Measurements from ENCODE around the gene COX8A. TPM values are rescaled to one million over a fixed set of nuclear protein-coding genes. Genes with fewer than 3 reads are reported as not detected.

Gene COX8A
- total and polyA plus RNA-seq, 2 of the 8 experiments (the other 6 are each of a cell fraction or from before 2014, with no cell fraction given): 365 to 1,720 TPM

DNA sequence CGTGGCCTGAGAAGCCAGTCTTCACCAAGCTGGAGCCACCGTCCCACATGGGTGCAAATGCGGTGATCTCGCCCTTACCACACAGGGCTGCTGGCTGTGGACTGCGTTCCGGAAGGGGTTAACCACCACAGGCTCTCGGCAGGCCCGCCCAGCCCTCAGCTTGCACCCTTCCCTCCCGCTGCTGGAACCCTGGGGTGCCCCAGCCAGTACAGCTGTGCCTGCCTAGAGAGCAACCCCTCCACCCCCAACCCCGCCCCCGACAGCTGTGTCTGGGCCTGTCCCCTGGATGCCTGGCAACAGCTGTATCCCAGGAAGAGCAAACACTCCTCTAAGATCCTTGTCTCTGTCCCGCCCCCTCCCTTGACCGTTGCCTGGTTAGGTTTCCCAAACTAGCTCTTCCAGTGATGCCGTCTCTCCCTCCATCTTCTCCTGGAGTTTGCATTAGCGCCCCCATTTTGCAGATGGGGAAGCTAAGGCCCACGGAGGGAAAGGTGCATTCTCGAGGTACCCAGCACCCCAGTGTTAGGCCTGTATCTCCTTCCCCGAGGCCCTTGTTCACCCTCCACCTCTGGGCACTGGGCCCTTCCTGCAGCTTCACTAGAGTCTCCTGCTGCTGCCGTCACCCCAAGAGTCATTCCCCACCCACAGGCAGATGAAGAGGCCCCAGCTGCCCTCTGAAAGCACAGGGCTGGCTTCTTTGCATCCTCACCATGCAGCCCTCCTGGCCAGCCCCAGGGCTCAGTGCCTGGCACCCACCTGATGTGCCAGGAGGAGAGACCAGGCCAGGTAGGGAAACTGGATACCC is 12.6 kb upstream of the COX8A start:
- H3K23ac ChIP-seq (ENCODE audit: insufficient read length): no peak overlapping the region
- peaks cover 0 to 10% (median 0%) of the 10 kb centered on the region in 4 experiments; a peak in 2 of 7 replicates for H3K27me3 ChIP-seq (replicated peaks in 1 of 4; ENCODE audit: control insufficient read depth in 3 of 4, extremely low read depth in 1 of 4, insufficient read depth in 3 of 4, low read length in 3 of 4)
- ChIA-PET POLR2A (ENCODE audit: partially characterized antibody) (interaction anchor here (0.7 to 5.4 kb wide), 12 partner anchors 9 to 223 kb away, joined by 3 to 31 read pairs (median 5); partner anchors contain the start of genes COX8A and RCOR2), CTCF (ENCODE audit: partially characterized antibody) (interaction anchor here (0.6 to 3.3 kb wide), 14 partner anchors 9 to 187 kb away, joined by 3 to 15 read pairs (median 4); partner anchors contain the start of gene COX8A)
- H3K56ac ChIP-seq (replicated peaks; ENCODE audit: insufficient read length, low read depth, low read length): no peak overlapping the region
- no peak overlapping the region for H3K14ac ChIP-seq (ENCODE audit: insufficient read length)
- no peak for DNase-seq (ENCODE audit: low read depth in 1 of 2, low spot score in 2 of 2)
- H3K4me3 ChIP-seq (ENCODE audit: extremely low read depth in 1 of 4, insufficient read depth in 2 of 4, low read depth in 3 of 4, low read length in 4 of 4): no peak overlapping the region
- H2AFZ ChIP-seq (ENCODE audit: low read length): no peak overlapping the region
- no peak overlapping the region for H3K9ac ChIP-seq (replicated peaks in 1 of 4; ENCODE audit: extremely low read depth in 1 of 4, low read depth in 3 of 4, low read length in 3 of 4)
- H3K36me3 ChIP-seq (ENCODE audit: control insufficient read depth in 2 of 4, insufficient read depth in 4 of 4, low read length in 3 of 4): no peaks in the 10 kb centered on the region
- H4K5ac ChIP-seq (ENCODE audit: insufficient read length, low read depth, low read length): no peak overlapping the region
- H2BK20ac ChIP-seq (ENCODE audit: low read length): no peak overlapping the region
- no peaks in the 10 kb centered on the region for H3K9me3 ChIP-seq (ENCODE audit: insufficient read depth in 2 of 2, low read depth in 1 of 2, low read length in 1 of 2)
- no peak overlapping the region for H3K27ac ChIP-seq (ENCODE audit: low read depth, low read length)
- no peak overlapping the region for H3K4ac ChIP-seq (replicated peaks; ENCODE audit: insufficient read length, low read depth, low read length)
- H2BK12ac ChIP-seq (ENCODE audit: low read depth, low read length): no peak overlapping the region
- no peak overlapping the region for H3K4me2 ChIP-seq (ENCODE audit: insufficient read depth in 1 of 2, low read depth in 2 of 2, low read length in 2 of 2)
- no peaks in the 10 kb centered on the region; a peak in 1 of 7 replicates for H3K4me1 ChIP-seq (replicated peaks in 1 of 4; ENCODE audit: control insufficient read depth in 3 of 4, insufficient read depth in 4 of 4, low read length in 3 of 4)
- H4K20me1 ChIP-seq (replicated peaks in 1 of 2; ENCODE audit: control insufficient read depth in 1 of 2, insufficient read depth in 2 of 2, low read length in 2 of 2): peaks cover 0 to 3% of the 10 kb centered on the region in 2 experiments
- H2BK120ac ChIP-seq (replicated peaks; ENCODE audit: low read depth, low read length): no peak overlapping the region
- no peak overlapping the region for H2BK5ac ChIP-seq (ENCODE audit: low read depth, low read length)
- peak overlapping the region; percentile 63; the same call in 1 of the 2 replicates for H4K8ac ChIP-seq (ENCODE audit: extremely low read depth, insufficient read depth, low read length)
- no peak for TF ChIP-seq TBP (IDR thresholded peaks at IDR 0.05; ENCODE audit: low read depth, low read length)
- no peak overlapping the region for H4K91ac ChIP-seq (replicated peaks; ENCODE audit: insufficient read length, low read length)
- no peak overlapping the region for H2BK15ac ChIP-seq (ENCODE audit: low read length)
- H3K18ac ChIP-seq (ENCODE audit: extremely low read depth, low read length): no peak overlapping the region
- no peaks in the 10 kb centered on the region for H3K79me1 ChIP-seq (ENCODE audit: low read depth, low read length)
- H3K79me2 ChIP-seq (ENCODE audit: control insufficient read depth in 1 of 2, insufficient read depth in 2 of 2, low read length in 2 of 2): no peaks in the 10 kb centered on the region
- FAIRE-seq: no peak
- no peaks in the 10 kb centered on the region for H3K23me2 ChIP-seq (ENCODE audit: low read depth, low read length)
- H2AK5ac ChIP-seq (ENCODE audit: low read depth, low read length): no peak overlapping the region
- WGBS, 2 experiments (ENCODE audit: extremely low coverage in 1 of 2, insufficient coverage in 1 of 2, insufficient read length in 1 of 2, insufficient replicate concordance in 2 of 2, low coverage in 1 of 2, low lambda C conversion rate in 2 of 2, missing lambda C conversion rate in 1 of 2): 83% methylated on average over 19 of the region's 19 CpGs; no CpG with 5 or more reads in 1 of the 2 experiments
